AG09309 (cell line): ENCODE data around the gene SLC25A33.
"Not testable (repeated sequence)": the region's sequence is repeated elsewhere in the genome, so short reads cannot be mapped to it uniquely, and the experiment has no call there.

Experiments
- DNase-seq: peaks from one replicate; pipeline ENCODE4 v3.0.0-alpha.2; 2010; ENCODE audit warnings: low read depth
- H3K4me3 ChIP-seq: 2 replicates; pipeline ENCODE4 v1.5.1; 2011; ENCODE audit warnings: mild to moderate bottlenecking, low read depth, low read length, moderate library complexity; ENCODE audit not compliant: control insufficient read depth
- CTCF ChIP-seq: IDR thresholded peaks from 2 replicates; pipeline ENCODE4 v1.5.1; 2011; ENCODE audit warnings: mild to moderate bottlenecking, low read depth, low read length, inconsistent platforms; ENCODE audit not compliant: insufficient read depth, control insufficient read depth; ENCODE audit errors: missing control alignments

Gene SLC25A33

GRCh38 chr1:9621032-9621431, 81.8 kb downstream of the SLC25A33 start:
- no peak overlapping the region for H3K4me3 ChIP-seq
- no peak for DNase-seq
- TF ChIP-seq CTCF, result no peak

GRCh38 chr1:9624081-9624480, 84.8 kb downstream of the SLC25A33 start:
- no peak overlapping the region for H3K4me3 ChIP-seq
- TF ChIP-seq CTCF, result no peak
- DNase-seq, result no peak

DNA sequence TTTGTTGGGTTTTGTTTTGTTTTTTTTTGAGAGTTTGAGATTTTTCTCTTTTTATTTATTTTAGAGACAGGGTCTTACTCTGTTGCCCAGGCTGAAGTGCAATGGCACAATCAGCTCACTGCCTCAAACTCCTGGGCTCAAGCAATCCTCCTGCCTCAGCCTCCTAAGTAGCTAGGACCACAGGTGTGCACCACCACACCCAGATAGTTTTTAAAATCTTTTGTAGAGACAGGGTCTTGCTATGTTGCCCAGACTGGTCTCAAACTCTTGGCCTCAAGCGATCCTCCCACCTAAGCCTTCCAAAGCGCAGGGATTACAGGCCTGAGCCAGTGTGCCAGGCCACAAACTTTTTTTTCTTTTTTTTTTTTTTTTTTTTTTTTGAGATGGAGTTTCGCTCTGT, 85.8 kb downstream of the SLC25A33 start:
- DNase-seq, H3K4me3 ChIP-seq: not testable (repeated sequence)

DNA sequence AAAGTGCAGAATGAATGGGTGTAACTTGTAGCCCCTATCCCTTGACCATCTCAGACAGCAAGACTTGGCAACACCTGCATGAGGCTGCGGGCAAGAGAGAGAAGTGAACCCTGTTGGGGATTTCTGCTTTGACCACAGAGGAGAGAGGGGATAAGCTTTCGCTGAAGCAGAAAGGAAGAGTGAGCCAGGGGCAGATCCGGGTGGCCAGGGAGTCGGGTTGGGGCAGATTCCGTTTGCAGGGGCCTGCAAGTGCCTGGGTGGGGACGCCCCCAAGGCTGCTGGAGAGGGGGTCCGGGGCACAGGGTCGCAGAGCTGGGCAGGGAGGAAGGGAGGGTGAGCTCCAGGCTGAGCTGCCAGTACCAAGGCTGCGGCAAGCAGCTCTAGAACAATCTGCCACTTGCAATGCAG, 86.9 kb downstream of the SLC25A33 start:
- no peak for TF ChIP-seq CTCF
- H3K4me3 ChIP-seq, result no peak overlapping the region
- no peak for DNase-seq

- no peak for TF ChIP-seq CTCF
- DNase-seq, result no peak
- H3K4me3 ChIP-seq, result no peak overlapping the region
Measured at GRCh38 chr1:9628541-9629444, 89.5 kb downstream of the SLC25A33 start.

DNA sequence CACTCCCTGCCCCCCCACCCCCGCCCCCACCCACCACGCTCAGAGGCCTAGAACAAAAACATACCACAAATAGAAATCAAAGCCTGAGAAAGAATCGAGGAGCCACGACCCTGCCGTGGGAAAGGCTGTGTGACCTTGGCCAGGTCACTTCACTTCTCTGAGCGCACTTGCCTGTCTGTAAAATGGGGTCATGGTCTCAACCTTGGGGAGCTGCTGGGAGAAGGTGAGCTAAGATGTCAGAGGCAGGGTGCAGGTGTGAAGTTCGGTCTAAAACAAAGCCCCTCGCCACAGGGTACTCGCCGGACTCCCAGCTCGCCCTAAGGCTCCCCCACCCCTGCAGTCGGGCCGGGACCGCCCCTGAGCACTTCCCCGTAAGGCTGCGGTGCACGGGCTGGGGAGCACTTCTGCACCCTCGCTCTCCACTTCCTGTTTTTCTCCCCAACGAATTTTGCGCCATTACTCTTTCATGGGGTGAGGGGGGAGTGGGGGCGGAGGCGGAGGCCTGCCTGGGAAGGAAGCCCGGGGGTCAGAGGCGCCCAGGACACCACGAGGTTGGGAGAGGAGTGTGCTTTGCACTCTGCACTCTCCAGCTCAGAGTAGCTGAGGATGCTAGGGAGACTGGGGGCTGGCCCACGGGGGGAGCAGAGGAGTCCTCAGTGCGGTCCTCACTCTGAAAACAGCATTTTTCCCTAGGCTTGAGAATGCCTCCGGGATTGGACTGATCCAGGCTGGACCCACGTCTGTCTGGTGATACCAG, 90.4 kb downstream of the SLC25A33 start:
- DNase-seq, result no peak
- no peak overlapping the region for H3K4me3 ChIP-seq
- no peak for TF ChIP-seq CTCF
